Thyroid gland (tissue), 4 donors: ENCODE results near the gene FOSL1. TPM values are rescaled to one million over a fixed set of nuclear protein-coding genes. Genes with fewer than 3 reads are reported as not detected.

Experiments used
- DNase-seq, 2 donors: peaks; one replicate each; pipeline ENCODE4 v3.0.0-alpha.2; 2019
- H3K27ac ChIP-seq, 3 donors: fragments of 200-600 bp; sonication (generic); 1 replicate in 2 of 3; 2 replicates in 1 of 3; pipeline ENCODE4 v1.5.1; 2016 to 2019; ENCODE audit warnings: mild to moderate bottlenecking in 1 of 3, moderate library complexity in 1 of 3
- H3K27me3 ChIP-seq: fragments of 200-600 bp; sonication (generic); one replicate; pipeline ENCODE4 v1.5.1; 2019
- H3K36me3 ChIP-seq, 2 donors: fragments of 200-600 bp; sonication (generic); one replicate each; pipeline ENCODE4 v1.5.1; 2016 to 2019
- H3K4me1 ChIP-seq, 2 donors: fragments of 200-600 bp; sonication (generic); one replicate each; pipeline ENCODE4 v1.5.1; 2017 to 2019
- H3K4me3 ChIP-seq, 3 donors: fragments of 200-600 bp; sonication (generic); replicated peaks in 1 of 3; 1 replicate in 2 of 3; 2 replicates in 1 of 3; pipeline ENCODE4 v1.5.1; 2016; ENCODE audit warnings: mild to moderate bottlenecking in 1 of 3
- H3K9me3 ChIP-seq: fragments of 200-600 bp; sonication (generic); one replicate; pipeline ENCODE4 v1.5.1; 2017
- CTCF ChIP-seq, 6 experiments: fragments of 200-600 bp in 3 of 6; fragments of 450-650 bp in 3 of 6; sonication (generic) in 3 of 6; IDR thresholded peaks; one replicate each; pipeline ENCODE4 v1.5.1; 2016 to 2019; ENCODE audit warnings: antibody characterized with exemption in 6 of 6, mild to moderate bottlenecking in 2 of 6, inconsistent platforms in 1 of 6, moderate library complexity in 1 of 6
- POLR2A ChIP-seq, 2 donors: fragments of 450-650 bp; IDR thresholded peaks; one replicate each; pipeline ENCODE4 v1.6.1; 2017; ENCODE audit warnings: antibody characterized with exemption in 2 of 2, mild to moderate bottlenecking in 2 of 2, moderate library complexity in 1 of 2
- WGBS, 2 donors: methylation state at CpG; one replicate each; pipeline ENCODE4 v1.1.5; 2017; 5-methylcytosine and 5-hydroxymethylcytosine counted together
- intact Hi-C: fragments of 100-400 bp; cut with DNase I; formaldehyde crosslinking; loops from one replicate; pipeline ENCODE4 v1.15.1; 2023
- total RNA-seq, 4 donors: library from RNA; depleted of rRNA; stranded (reverse); fragments of >200 nt; gene quantifications; one replicate each; pipeline ENCODE4 v1.2.3, GENCODE V29; 2016

The FOSL1 gene
- 1 to 10 TPM in 3 of 4 donors, under 1 TPM in 1; 0.33 to 1.6 (median 1.5) TPM for total RNA-seq

GRCh38 chr11:65900125-65900898, at the start of gene FOSL1:
Gene FOSL1 (minus strand): TSS chr11:65900388. CDS start chr11:65900339, 49 bp downstream.
- peak; percentile 93 to 97 for DNase-seq
- Histone ChIP-seq H3K4me3 (peak within 1 kb of the TSS in 2 of 3 donors; percentile 37 to 46), H3K36me3 (no peaks in the 10 kb centered on the region), H3K27ac (peak within 1 kb of the TSS in 2 of 3 donors; percentile 30 to 42), H3K27me3 (peaks cover 9% of the 10 kb centered on the region), H3K9me3 (no peaks in the 10 kb centered on the region), H3K4me1 (peaks cover 13 to 15% of the 10 kb centered on the region in 2 donors)
- WGBS, 2 donors = 2 to 5% methylated on average over 8 to 43 of the region's 80 CpGs
- intact Hi-C loops = no loop called here
- TF ChIP-seq CTCF (IDR thresholded peaks at IDR 0.05) = no peak
- peak in 1 of 2 donors; percentile 49 for TF ChIP-seq POLR2A (IDR thresholded peaks at IDR 0.05)

- WGBS, 2 donors = 83 to 86% methylated on average over 12 of the region's 12 CpGs
- H3K27ac ChIP-seq = no peak overlapping the region
- intact Hi-C loops = no loop called here
- H3K9me3 ChIP-seq = no peaks in the 10 kb centered on the region
- no peaks in the 10 kb centered on the region for H3K36me3 ChIP-seq
- no peak overlapping the region for H3K4me3 ChIP-seq
- H3K27me3 ChIP-seq = no peaks in the 10 kb centered on the region
- TF ChIP-seq CTCF (IDR thresholded peaks at IDR 0.05) = no peak
- TF ChIP-seq POLR2A (IDR thresholded peaks at IDR 0.05) = no peak
- no peak for DNase-seq
- peaks cover 8 to 27% of the 10 kb centered on the region in 2 donors for H3K4me1 ChIP-seq
Measured at GRCh38 chr11:65947603-65948125, 47.5 kb upstream of the FOSL1 start.

GRCh38 chr11:65947133-65947532, 46.9 kb upstream of the FOSL1 start:
- peaks cover 12 to 29% of the 10 kb centered on the region in 2 donors for H3K4me1 ChIP-seq
- TF ChIP-seq CTCF (IDR thresholded peaks at IDR 0.05) (no peak), POLR2A (IDR thresholded peaks at IDR 0.05) (no peak)
- intact Hi-C loops = no loop called here
- H3K27ac ChIP-seq = no peak overlapping the region
- DNase-seq = no peak
- no peaks in the 10 kb centered on the region for H3K27me3 ChIP-seq
- H3K36me3 ChIP-seq = no peaks in the 10 kb centered on the region
- H3K9me3 ChIP-seq = no peaks in the 10 kb centered on the region
- H3K4me3 ChIP-seq = no peak overlapping the region
- WGBS, 2 donors = 75 to 91% methylated on average over 11 to 13 of the region's 13 CpGs

DNA sequence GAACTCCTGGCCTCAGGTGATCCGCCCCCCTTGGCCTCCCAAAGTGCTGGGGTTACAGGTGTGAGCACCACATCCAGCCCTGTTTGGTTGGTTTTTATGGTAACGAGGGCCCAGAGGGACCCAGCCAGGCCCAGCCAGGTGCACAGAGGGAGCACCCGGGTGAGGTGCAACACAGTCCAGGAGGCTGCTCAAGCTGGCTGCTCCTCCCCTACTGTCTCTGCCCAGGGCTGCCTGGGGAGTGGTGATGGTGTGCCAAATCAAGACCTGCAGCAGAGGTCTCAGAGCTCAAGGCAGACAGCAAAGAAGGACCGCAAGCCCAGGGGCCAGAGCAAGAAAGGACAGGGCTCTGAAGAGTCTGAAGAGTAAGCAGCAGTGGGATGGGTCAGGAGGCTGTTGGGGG, 46.5 kb upstream of the FOSL1 start:
- Histone ChIP-seq H3K27me3 (no peaks in the 10 kb centered on the region), H3K9me3 (no peaks in the 10 kb centered on the region), H3K27ac (no peak overlapping the region), H3K4me1 (peaks cover 12 to 26% of the 10 kb centered on the region in 2 donors), H3K4me3 (no peak overlapping the region), H3K36me3 (no peaks in the 10 kb centered on the region)
- WGBS, 2 donors = 83 to 90% methylated on average over 3 to 4 of the region's 4 CpGs
- intact Hi-C loops = no loop called here
- TF ChIP-seq CTCF (IDR thresholded peaks at IDR 0.05) (no peak), POLR2A (IDR thresholded peaks at IDR 0.05) (no peak)
- no peak for DNase-seq

DNA sequence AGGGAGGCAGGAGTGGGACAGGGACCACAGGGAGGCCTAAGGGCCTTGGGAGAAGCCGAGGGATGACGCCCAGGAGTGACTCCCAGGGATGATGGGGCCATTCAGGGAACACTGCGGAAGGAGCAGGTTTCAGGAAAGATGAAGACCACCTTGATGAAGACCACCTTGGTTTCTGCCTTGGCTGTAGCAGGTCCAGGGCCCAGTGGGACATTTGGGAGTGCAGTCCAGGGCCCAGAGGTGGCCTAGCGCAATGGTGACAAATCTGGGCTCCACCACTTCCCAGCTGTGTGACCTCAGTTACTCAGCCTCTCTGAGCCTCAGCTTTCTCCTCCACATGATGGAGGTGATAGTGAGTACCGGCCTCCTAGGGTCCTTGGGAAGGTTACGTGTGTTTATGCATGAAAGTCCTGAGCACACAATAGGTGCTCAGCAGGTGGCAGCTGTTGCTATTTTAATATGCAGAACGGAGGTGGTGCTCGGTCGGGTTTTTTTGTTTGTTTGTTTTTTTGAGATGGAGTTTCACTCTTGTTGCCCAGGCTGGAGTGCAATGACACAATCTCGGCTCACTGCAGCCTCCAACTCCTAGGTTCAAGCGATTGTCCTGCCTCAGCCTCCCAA, 45.9 kb upstream of the FOSL1 start:
- Histone ChIP-seq H3K27ac (no peak overlapping the region), H3K27me3 (no peaks in the 10 kb centered on the region), H3K9me3 (no peaks in the 10 kb centered on the region), H3K36me3 (no peaks in the 10 kb centered on the region), H3K4me3 (no peak overlapping the region), H3K4me1 (peaks cover 18 to 31% of the 10 kb centered on the region in 2 donors)
- 87 to 90% methylated on average over 11 of the region's 11 CpGs for WGBS, 2 donors
- TF ChIP-seq POLR2A (IDR thresholded peaks at IDR 0.05) = no peak
- DNase-seq = no peak
- intact Hi-C loops = no loop called here
